Activated CD8-positive, alpha-beta memory T cell treated with anti-CD3 and anti-CD28 coated beads, Interleukin-2, amount 50 U/mL, for 1 hour (primary cell): Measurements from ENCODE around the gene TMEM174.

Experiments used
- DNase-seq: peaks from one replicate; pipeline ENCODE4 v3.0.0-alpha.2; 2020; ENCODE audit errors: extremely low read depth

Gene TMEM174

GRCh38 chr5:73154208-73155006 is 18.6 kb upstream of the TMEM174 start:
- DNase-seq = no peak

GRCh38 chr5:73155271-73156222 is 17.4 kb upstream of the TMEM174 start:
- DNase-seq = no peak

- DNase-seq = no peak
Observed at GRCh38 chr5:73157414-73158303, 15.3 kb upstream of the TMEM174 start.

GRCh38 chr5:73158313-73158712 is 14.7 kb upstream of the TMEM174 start:
- no peak for DNase-seq

GRCh38 chr5:73160239-73160671 is 12.7 kb upstream of the TMEM174 start:
- peak; percentile 12 for DNase-seq

GRCh38 chr5:73170522-73170921 is 2.5 kb upstream of the TMEM174 start:
- no peak for DNase-seq

GRCh38 chr5:73171495-73171894 is 1.5 kb upstream of the TMEM174 start:
- no peak for DNase-seq

- no peak for DNase-seq
Observed at GRCh38 chr5:73174100-73174815, 1.3 kb downstream of the TMEM174 start.

- no peak for DNase-seq
Observed at GRCh38 chr5:73176250-73176649, 3.3 kb downstream of the TMEM174 start.

- no peak for DNase-seq
Observed at GRCh38 chr5:73178265-73178664, 5.3 kb downstream of the TMEM174 start.

- no peak for DNase-seq
Observed at GRCh38 chr5:73179730-73180129, 6.7 kb downstream of the TMEM174 start.

GRCh38 chr5:73180566-73180965 is 7.6 kb downstream of the TMEM174 start:
- no peak for DNase-seq

- no peak for DNase-seq
Observed at GRCh38 chr5:73182307-73182706, 9.3 kb downstream of the TMEM174 start.

- DNase-seq = no peak
Observed at GRCh38 chr5:73183000-73183399, 10.0 kb downstream of the TMEM174 start.

- DNase-seq = no peak
Observed at GRCh38 chr5:73183481-73183891, 10.5 kb downstream of the TMEM174 start.

GRCh38 chr5:73186976-73187375 is 14.0 kb downstream of the TMEM174 start:
- DNase-seq = no peak

GRCh38 chr5:73188764-73189531 is 16.0 kb downstream of the TMEM174 start:
- no peak for DNase-seq

- DNase-seq = no peak
Observed at GRCh38 chr5:73189871-73190376, 16.9 kb downstream of the TMEM174 start.

- no peak for DNase-seq
Observed at GRCh38 chr5:73192370-73192769, 19.4 kb downstream of the TMEM174 start.

GRCh38 chr5:73193592-73193991 is 20.6 kb downstream of the TMEM174 start:
- DNase-seq = no peak
